ENCODE data around the gene NMT1. TPM values are rescaled to one million over a fixed set of nuclear protein-coding genes. Genes with fewer than 3 reads are reported as not detected.

NMT1 gene
- total RNA-seq, 4 donors from 2014 or later: 53.2 to 73.3 (median 65.9) TPM

- WGBS: under 1% methylated on average over 32 of the region's 32 CpGs
- Histone ChIP-seq H3K4me1 (peaks cover 60% of the 10 kb centered on the region), H3K9me3 (no peaks in the 10 kb centered on the region), H3K27ac (peak overlapping the region; percentile 100), H3K27me3 (no peaks in the 10 kb centered on the region), H3K4me3 (peak overlapping the region; percentile 76), H3K36me3 (no peaks in the 10 kb centered on the region)
- peak; percentile 92 to 93 for DNase-seq (ENCODE audit: low spot score in 2 of 2)
- TF ChIP-seq EP300 (IDR thresholded peaks at IDR 0.05) (no peak), POLR2AphosphoS5 (IDR thresholded peaks at IDR 0.05) (peak in 2 of 3 donors; percentile 19 to 37), POLR2A (IDR thresholded peaks at IDR 0.05) (peak in 1 of 2 donors; percentile 20)
- TF ChIP-seq, protein P1, sequence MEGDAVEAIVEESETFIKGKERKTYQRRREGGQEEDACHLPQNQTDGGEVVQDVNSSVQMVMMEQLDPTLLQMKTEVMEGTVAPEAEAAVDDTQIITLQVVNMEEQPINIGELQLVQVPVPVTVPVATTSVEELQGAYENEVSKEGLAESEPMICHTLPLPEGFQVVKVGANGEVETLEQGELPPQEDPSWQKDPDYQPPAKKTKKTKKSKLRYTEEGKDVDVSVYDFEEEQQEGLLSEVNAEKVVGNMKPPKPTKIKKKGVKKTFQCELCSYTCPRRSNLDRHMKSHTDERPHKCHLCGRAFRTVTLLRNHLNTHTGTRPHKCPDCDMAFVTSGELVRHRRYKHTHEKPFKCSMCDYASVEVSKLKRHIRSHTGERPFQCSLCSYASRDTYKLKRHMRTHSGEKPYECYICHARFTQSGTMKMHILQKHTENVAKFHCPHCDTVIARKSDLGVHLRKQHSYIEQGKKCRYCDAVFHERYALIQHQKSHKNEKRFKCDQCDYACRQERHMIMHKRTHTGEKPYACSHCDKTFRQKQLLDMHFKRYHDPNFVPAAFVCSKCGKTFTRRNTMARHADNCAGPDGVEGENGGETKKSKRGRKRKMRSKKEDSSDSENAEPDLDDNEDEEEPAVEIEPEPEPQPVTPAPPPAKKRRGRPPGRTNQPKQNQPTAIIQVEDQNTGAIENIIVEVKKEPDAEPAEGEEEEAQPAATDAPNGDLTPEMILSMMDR (IDR thresholded peaks at IDR 0.05): peak; percentile 45 to 85
These were observed 88.0 kb downstream of the NMT1 start for GRCh38 chr17:45149037-45149668.

GRCh38 chr17:45149669-45150664 lies 88.8 kb downstream of the NMT1 start:
- H3K27me3 ChIP-seq: no peaks in the 10 kb centered on the region
- WGBS: 1% methylated on average over 50 of the region's 56 CpGs
- peak overlapping the region; percentile 76 for H3K4me3 ChIP-seq
- TF ChIP-seq, protein P1 (IDR thresholded peaks at IDR 0.05): no peak
- TF ChIP-seq EP300 (IDR thresholded peaks at IDR 0.05) (no peak), POLR2A (IDR thresholded peaks at IDR 0.05) (no peak), POLR2AphosphoS5 (IDR thresholded peaks at IDR 0.05) (peak in 2 of 3 donors; percentile 17 to 39)
- peaks cover 57% of the 10 kb centered on the region for H3K4me1 ChIP-seq
- H3K36me3 ChIP-seq: no peaks in the 10 kb centered on the region
- H3K9me3 ChIP-seq: no peaks in the 10 kb centered on the region
- peak overlapping the region; percentile 100 for H3K27ac ChIP-seq
- peak; percentile 90 for DNase-seq (ENCODE audit: low spot score in 2 of 2)

- Histone ChIP-seq H3K9me3 (no peaks in the 10 kb centered on the region), H3K27me3 (no peaks in the 10 kb centered on the region), H3K4me3 (peak overlapping the region; percentile 76), H3K4me1 (peaks cover 59% of the 10 kb centered on the region), H3K36me3 (peaks cover 2% of the 10 kb centered on the region), H3K27ac (peak overlapping the region; percentile 65)
- no peak for DNase-seq (ENCODE audit: low spot score in 2 of 2)
- WGBS: 18% methylated on average over 8 of the region's 8 CpGs
- TF ChIP-seq, protein P1 (IDR thresholded peaks at IDR 0.05): no peak
- TF ChIP-seq POLR2AphosphoS5 (IDR thresholded peaks at IDR 0.05): no peak
- no peak for TF ChIP-seq POLR2A (IDR thresholded peaks at IDR 0.05)
- TF ChIP-seq EP300 (IDR thresholded peaks at IDR 0.05): no peak
These were observed 90.0 kb downstream of the NMT1 start for GRCh38 chr17:45150911-45151809.

GRCh38 chr17:45155029-45155428 lies 93.9 kb downstream of the NMT1 start:
- Histone ChIP-seq H3K27ac (peak overlapping the region; percentile 48), H3K9me3 (no peaks in the 10 kb centered on the region), H3K4me1 (peaks cover 70% of the 10 kb centered on the region), H3K4me3 (no peak overlapping the region), H3K27me3 (no peaks in the 10 kb centered on the region), H3K36me3 (peaks cover 2% of the 10 kb centered on the region)
- DNase-seq (ENCODE audit: low spot score in 2 of 2): no peak
- TF ChIP-seq POLR2AphosphoS5 (IDR thresholded peaks at IDR 0.05): no peak
- no peak for TF ChIP-seq POLR2A (IDR thresholded peaks at IDR 0.05)
- TF ChIP-seq, protein P1 (IDR thresholded peaks at IDR 0.05): no peak
- TF ChIP-seq EP300 (IDR thresholded peaks at IDR 0.05): no peak
- WGBS: 86% methylated on average over 4 of the region's 4 CpGs

Data from suprapubic skin (tissue), 4 donors.